Measurements from ENCODE around the gene CD47. TPM values are rescaled to one million over a fixed set of nuclear protein-coding genes. Genes with fewer than 3 reads are reported as not detected.

Gene CD47
- total and polyA plus RNA-seq, 2 of the 4 experiments (the other 2 are of a cell fraction), result 45.9 to 52.0 TPM

DNA sequence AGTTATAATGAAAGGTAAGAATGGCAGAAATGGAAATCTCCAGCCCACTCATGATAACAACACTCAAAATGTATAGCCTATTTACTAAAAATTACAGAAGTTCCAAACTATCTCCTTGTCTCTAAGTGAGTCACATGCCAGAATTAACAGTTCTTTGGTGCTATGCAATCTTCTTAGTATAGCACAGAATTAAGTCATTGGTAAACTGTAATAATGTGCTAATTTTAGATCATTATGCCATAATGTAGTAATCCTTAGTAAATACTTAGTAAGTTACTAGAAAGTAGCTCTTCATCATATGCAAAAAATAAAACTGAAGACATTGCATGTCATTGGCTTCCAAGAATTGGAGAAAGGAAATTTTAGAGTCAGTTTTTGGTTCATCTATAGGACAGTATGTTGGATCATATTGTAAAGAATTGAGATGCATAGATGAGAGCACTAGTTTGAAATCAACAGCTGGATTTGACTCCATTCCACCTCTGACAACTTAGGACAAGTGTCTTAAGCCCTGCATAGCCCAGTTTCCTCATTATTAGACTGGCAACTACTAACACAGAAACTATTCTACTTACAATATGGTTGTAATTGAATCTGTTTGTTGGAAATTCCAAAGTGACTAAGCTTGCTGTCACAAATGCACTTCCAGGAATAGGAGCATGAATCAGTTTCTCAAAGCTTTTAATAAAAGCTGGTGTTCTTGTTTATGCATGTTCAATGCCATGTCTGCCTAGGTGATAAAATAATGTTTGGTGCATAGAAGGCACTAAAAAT lies 40.1 kb upstream of the CD47 start:
- Histone ChIP-seq H4K8ac (ENCODE audit: low read depth in 2 of 2, low read length in 2 of 2) (peak overlapping the region; percentile 84 to 96; a peak in 3 of 4 replicates), H3K79me1 (ENCODE audit: low read depth in 1 of 2, low read length in 2 of 2) (peaks cover 0 to 8% of the 10 kb centered on the region in 2 experiments; a peak in 1 of 4 replicates), H3K36me3 (ENCODE audit: control insufficient read depth, insufficient read depth, low read length) (no peaks in the 10 kb centered on the region), H3K23ac (ENCODE audit: low read depth, low read length) (peak overlapping the region; percentile 99; the same call in 1 of the 2 replicates), H3K4me1 (ENCODE audit: control insufficient read depth, insufficient read depth, low read length) (peaks cover 26% of the 10 kb centered on the region), H2BK5ac (ENCODE audit: low read depth, low read length, poor library complexity, severe bottlenecking) (peak overlapping the region; percentile 93), H3K4ac (ENCODE audit: low read depth, low read length) (peak overlapping the region; percentile 99), H3K9ac (ENCODE audit: low read depth, low read length) (no peak overlapping the region), H3K56ac (ENCODE audit: extremely low read depth, insufficient read depth, low read length) (peak overlapping the region; percentile 76; the same call in 1 of the 2 replicates), H3K27me3 (ENCODE audit: control insufficient read depth, insufficient read depth, low read length) (no peaks in the 10 kb centered on the region), H4K5ac (ENCODE audit: low read depth, low read length) (peak overlapping the region; percentile 88; the same call in 1 of the 2 replicates), H2AK5ac (ENCODE audit: low read depth, low read length) (no peak overlapping the region), H3K27ac (ENCODE audit: insufficient read depth, low read length) (peak overlapping the region; percentile 95; the same call in 1 of the 2 replicates), H2AFZ (replicated peaks; ENCODE audit: low read length, poor library complexity) (no peak overlapping the region), H3K9me3 (ENCODE audit: control insufficient read depth, insufficient read depth, low read length) (no peaks in the 10 kb centered on the region), H2BK15ac (ENCODE audit: low read depth, low read length) (peak overlapping the region; percentile 99; the same call in 1 of the 3 replicates), H3K4me2 (ENCODE audit: low read depth, low read length) (peak overlapping the region; percentile 54), H2AK9ac (replicated peaks; ENCODE audit: low read depth, low read length, poor library complexity) (no peak overlapping the region), H3K9me1 (ENCODE audit: insufficient read depth, low read length) (peaks cover 19% of the 10 kb centered on the region), H2BK120ac (ENCODE audit: low read depth, low read length) (peak overlapping the region; percentile 100), H3K4me3 (ENCODE audit: insufficient read depth, low read depth, low read length) (no peak overlapping the region), H3K14ac (replicated peaks; ENCODE audit: low read depth, low read length) (no peak overlapping the region), H4K20me1 (ENCODE audit: insufficient read depth, low read length) (no peaks in the 10 kb centered on the region), H3K18ac (ENCODE audit: low read depth, low read length) (peak overlapping the region; percentile 96), H2BK20ac (ENCODE audit: low read depth, low read length) (peak overlapping the region; percentile 98), H4K91ac (ENCODE audit: insufficient read depth, low read depth, low read length) (peak overlapping the region; percentile 99; the same call in 1 of the 2 replicates)
- dilution Hi-C loops (cut with HindIII; ENCODE audit: low sequenced_read_pairs, unreplicated experiment) (no loop called here), intact Hi-C loops (cut with micrococcal nuclease) (loop anchor here (2.0 to 5.0 kb wide), 2 partner anchors 40 to 91 kb away; partner anchors contain the start of genes CD47 and IFT57), in situ Hi-C loops (cut with MboI; ENCODE audit: low sequenced_read_pairs) (no loop called here)
- no TSS peak for BruUV-seq (replicated peaks)
- CTCF ChIA-PET, result no interaction called here
- peak; percentile 96 for DNase-seq
- POLR2A ChIA-PET (ENCODE audit: unreplicated experiment), result no interaction called here
- peak; percentile 79 for ATAC-seq (ENCODE audit: low read depth)
- TF ChIP-seq SMC3 (IDR thresholded peaks at IDR 0.05; ENCODE audit: low read depth, low read length), result no peak
- TF ChIP-seq BHLHE40 (IDR thresholded peaks at IDR 0.05; ENCODE audit: low read depth, low read length), result peak; percentile 33; the same call in 1 of the 2 replicates
- no peak for TF ChIP-seq POLR2A (IDR thresholded peaks at IDR 0.05; ENCODE audit: low read depth, low read length)
- TF ChIP-seq MAFK (IDR thresholded peaks at IDR 0.05; ENCODE audit: low read depth, low read length), result peak; percentile 8; the same call in 1 of the 2 replicates
- peak; percentile 41; the same call in 1 of the 2 replicates for TF ChIP-seq CEBPB (IDR thresholded peaks at IDR 0.05; ENCODE audit: low read depth, low read length)
- no peak for TF ChIP-seq MAZ (IDR thresholded peaks at IDR 0.05; ENCODE audit: borderline replicate concordance, low read depth, low read length)
- no peak for TF ChIP-seq MXI1 (IDR thresholded peaks at IDR 0.05; ENCODE audit: borderline replicate concordance, low read depth, low read length)
- TF ChIP-seq RCOR1 (IDR thresholded peaks at IDR 0.05; ENCODE audit: insufficient replicate concordance, low read length), result peak; percentile 44
- no peak; the same call in 1 of the 2 replicates for TF ChIP-seq RAD21 (IDR thresholded peaks at IDR 0.05; ENCODE audit: low read length)
- TF ChIP-seq RFX5 (IDR thresholded peaks at IDR 0.05; ENCODE audit: low read depth, low read length), result no peak
- no peak for TF ChIP-seq CTCF (conservative IDR thresholded peaks at IDR 0.05; ENCODE audit: low read depth, low read length)
- TF ChIP-seq, protein P1, sequence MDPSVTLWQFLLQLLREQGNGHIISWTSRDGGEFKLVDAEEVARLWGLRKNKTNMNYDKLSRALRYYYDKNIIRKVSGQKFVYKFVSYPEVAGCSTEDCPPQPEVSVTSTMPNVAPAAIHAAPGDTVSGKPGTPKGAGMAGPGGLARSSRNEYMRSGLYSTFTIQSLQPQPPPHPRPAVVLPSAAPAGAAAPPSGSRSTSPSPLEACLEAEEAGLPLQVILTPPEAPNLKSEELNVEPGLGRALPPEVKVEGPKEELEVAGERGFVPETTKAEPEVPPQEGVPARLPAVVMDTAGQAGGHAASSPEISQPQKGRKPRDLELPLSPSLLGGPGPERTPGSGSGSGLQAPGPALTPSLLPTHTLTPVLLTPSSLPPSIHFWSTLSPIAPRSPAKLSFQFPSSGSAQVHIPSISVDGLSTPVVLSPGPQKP (IDR thresholded peaks at IDR 0.05; ENCODE audit: borderline replicate concordance, low read depth, low read length), result no peak
- no peak for TF ChIP-seq NFE2L2 (IDR thresholded peaks at IDR 0.05; ENCODE audit: low read depth, low read length)
- TF ChIP-seq, protein P2, sequence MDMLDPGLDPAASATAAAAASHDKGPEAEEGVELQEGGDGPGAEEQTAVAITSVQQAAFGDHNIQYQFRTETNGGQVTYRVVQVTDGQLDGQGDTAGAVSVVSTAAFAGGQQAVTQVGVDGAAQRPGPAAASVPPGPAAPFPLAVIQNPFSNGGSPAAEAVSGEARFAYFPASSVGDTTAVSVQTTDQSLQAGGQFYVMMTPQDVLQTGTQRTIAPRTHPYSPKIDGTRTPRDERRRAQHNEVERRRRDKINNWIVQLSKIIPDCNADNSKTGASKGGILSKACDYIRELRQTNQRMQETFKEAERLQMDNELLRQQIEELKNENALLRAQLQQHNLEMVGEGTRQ (IDR thresholded peaks at IDR 0.05; ENCODE audit: low read depth, low read length), result no peak

Measured in IMR-90 (cell line).